Measurements from ENCODE around the gene TPRG1L. TPM values are rescaled to one million over a fixed set of nuclear protein-coding genes. Genes with fewer than 3 reads are reported as not detected.

The TPRG1L gene
- 23.8 and 24.7 TPM in 2 replicates for total RNA-seq

DNA sequence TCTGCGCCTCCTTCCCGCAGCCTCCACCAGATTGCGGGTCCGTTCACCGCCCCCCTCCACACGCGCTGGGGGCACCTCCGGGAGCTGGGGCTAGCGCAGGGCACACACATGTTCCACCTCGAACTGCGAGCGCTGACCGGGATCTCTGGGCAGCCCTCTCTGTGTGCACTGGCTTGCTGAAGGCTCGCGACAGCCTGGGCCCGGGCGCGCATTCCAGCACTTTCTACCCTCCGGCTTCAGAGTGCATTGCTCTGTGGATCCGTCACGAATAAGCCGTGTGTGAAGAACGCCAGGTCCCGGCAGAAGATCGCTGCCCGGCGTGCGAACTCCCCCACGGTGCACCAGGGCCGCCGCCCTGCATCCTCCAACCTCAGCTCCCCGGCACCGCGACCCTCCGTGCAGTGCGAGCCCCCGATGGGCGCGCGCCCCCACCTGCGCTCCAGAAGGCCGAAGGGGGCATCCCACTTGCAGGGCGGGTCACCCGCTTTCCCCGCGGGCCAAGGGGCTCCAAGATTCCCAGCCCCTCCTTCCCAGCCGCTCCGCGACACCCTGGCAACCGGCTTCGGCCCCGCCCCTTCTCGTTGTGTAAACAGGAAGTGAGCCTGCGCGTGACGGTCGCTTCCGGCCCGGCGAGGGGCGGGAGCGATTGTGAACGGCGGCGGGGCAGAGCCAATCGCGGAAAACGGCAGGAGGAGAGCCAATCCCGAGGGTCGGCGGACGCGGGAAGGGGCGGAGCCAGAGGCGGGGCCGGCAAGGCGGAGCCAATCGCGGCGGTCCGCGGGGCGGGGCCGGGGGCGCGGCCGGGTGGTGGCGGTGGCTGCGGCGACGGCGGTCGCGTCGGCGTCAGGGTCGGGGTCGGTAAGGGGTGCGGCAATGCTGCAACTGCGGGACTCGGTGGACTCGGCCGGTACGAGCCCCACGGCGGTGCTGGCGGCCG, at the start of gene TPRG1L:
TSS of gene TPRG1L (plus strand) at position 816 of the 937 bp plus-strand sequence. CDS start at position 874, 58 bp downstream.

DNA sequence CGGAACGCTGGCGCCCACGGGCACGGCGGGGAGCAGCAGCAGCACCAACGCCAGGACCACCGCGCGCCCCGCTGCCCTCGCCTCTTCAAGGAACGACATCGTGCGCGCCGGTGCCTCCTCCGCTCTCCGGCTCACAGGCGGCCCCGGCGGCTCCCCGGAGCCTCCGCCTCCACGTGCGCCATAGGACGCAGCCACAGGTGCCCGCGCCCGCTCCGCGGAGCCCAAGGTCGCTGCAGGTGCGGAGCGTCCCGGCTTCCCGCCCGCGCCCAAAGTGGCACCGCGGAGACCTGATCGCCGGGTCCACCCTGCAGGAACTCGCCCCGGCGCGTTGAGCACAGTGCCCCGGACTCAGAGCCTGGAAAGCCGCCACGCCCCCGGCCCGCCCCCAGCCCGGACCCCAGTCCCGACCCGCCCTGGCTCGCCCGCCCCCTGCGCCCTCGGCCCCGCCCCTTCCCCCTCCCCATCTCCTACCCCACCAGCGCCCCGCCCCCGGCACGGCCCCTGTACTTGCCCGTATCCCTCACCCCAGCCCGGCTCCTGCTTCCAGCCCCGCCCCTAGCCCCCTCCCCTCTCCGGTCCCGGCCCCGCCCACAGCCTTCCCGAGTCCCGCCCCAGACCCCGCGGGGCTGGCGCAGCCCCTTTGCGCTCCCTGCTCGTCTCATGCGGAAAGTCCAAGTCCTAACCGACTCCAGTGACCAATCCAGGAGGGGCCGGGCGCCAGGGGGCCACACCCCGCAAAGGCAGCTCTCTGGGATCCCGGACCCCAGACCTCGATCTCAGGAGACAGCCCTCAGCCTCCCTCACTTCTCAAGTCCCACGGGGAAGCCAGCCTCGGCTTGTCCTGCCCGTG, 13.4 kb upstream of the TPRG1L start, which contains the start of gene MEGF6:
TSS of gene MEGF6 (minus strand) at position 339 of the 850 bp plus-strand sequence. CDS start at position 99, 240 bp downstream.

DNA sequence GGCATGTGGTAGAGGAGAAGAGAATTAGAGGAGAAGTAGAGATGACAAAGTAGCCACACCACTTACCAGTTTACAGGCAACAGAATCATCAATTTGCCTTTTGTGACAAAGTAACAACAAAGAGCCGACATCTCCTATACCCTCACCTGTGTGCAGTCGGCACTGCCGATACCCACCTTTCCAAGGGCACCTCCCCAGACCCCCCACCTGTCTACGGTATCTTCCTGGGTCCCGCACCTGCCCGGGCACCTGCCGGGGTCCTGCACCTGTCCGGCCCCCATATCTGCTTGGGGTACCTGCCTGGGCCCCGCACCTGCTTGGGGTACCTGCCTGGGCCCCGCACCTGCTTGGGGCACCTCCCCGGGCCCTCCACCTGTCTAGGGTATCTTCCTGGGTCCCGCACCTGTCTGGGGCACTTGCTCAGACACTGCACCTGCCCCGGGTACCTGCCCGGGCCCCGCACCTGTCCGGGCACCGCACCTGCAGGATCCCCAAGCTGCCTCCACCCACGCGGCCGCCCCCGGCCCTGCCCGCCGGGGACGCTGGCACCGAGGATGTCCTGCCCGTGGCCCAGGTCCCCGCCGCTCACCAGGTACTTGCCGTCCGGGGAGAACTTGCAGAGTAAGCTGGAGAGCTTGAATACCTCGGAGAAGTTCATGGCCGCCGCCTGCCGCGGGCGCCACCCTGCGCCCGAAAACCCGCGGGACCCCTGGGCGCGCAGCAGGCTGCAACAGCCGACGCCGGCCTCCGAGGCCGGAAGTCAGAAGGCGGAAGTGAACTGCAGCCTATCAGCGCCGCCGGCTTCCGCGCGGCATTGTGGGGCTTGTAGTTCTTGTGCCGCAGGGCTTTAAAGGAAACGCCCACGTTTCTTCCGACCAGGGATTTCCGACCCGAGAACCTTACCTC, 24.8 kb downstream of the TPRG1L start, which contains the start of gene WRAP73:
TSS of gene WRAP73 (minus strand) at position 762 of the 906 bp plus-strand sequence. CDS start at position 658, 104 bp downstream.

DNA sequence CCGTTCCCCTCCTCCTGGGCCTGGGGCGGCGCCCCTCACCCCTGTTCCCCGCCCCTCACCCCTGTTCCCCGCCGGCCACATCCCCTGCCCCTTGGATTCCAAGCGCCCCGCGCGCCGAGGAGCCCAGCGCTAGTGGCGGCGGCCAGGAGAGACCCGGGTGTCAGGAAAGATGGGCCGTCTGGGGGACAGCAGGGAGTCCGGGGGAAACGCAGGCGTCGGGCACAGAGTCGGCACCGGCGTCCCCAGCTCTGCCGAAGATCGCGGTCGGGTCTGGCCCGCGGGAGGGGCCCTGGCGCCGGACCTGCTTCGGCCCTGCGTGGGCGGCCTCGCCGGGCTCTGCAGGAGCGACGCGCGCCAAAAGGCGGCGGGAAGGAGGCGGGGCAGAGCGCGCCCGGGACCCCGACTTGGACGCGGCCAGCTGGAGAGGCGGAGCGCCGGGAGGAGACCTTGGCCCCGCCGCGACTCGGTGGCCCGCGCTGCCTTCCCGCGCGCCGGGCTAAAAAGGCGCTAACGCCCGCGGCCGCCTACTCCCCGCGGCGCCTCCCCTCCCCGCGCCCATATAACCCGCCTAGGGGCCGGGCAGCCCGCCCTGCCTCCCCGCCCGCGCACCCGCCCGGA, 27.2 kb downstream of the TPRG1L start, which contains the start of gene TP73:
TSS of gene TP73 (plus strand) at position 587 of the 618 bp plus-strand sequence. CDS start 29,850 bp downstream, outside the sequence.

Other genes with a start within 250 kb of the TPRG1L start
- 0.11 TPM in 1 of 2 replicates, not detected in the other for gene ARHGEF16, start 170.3 kb upstream of the TPRG1L start, total RNA-seq
- gene MEGF6, start 13.5 kb upstream of the TPRG1L start, total RNA-seq, result 0.77 and 2.5 TPM in 2 replicates
- 19.9 and 20.1 TPM in 2 replicates for gene WRAP73, start 25.1 kb downstream of the TPRG1L start, total RNA-seq
- gene TP73, start 27.5 kb downstream of the TPRG1L start, total RNA-seq, result under 0.01 and 0.12 TPM in 2 replicates
- gene CCDC27, start 127.4 kb downstream of the TPRG1L start, total RNA-seq, result not detected in 2 replicates
- 0.55 and 2.5 TPM in 2 replicates for gene SMIM1, start 147.7 kb downstream of the TPRG1L start, total RNA-seq
- gene LRRC47, start 171.5 kb downstream of the TPRG1L start, total RNA-seq, result 36.9 and 39.9 TPM in 2 replicates
- 21.2 and 29.6 TPM in 2 replicates for gene CEP104, start 232.2 kb downstream of the TPRG1L start, total RNA-seq
- 10.5 and 14.1 TPM in 2 replicates for gene DFFB, start 232.5 kb downstream of the TPRG1L start, total RNA-seq